ENCODE results near the gene TTC9B. TPM values are rescaled to one million over a fixed set of nuclear protein-coding genes. Genes with fewer than 3 reads are reported as not detected.
A peak's percentile ranks its signal among the peaks of the same experiment; 100 is the strongest.

TTC9B gene
- total and polyA plus RNA-seq, 2 of the 4 experiments (the other 2 are of a cell fraction), result not detected

DNA sequence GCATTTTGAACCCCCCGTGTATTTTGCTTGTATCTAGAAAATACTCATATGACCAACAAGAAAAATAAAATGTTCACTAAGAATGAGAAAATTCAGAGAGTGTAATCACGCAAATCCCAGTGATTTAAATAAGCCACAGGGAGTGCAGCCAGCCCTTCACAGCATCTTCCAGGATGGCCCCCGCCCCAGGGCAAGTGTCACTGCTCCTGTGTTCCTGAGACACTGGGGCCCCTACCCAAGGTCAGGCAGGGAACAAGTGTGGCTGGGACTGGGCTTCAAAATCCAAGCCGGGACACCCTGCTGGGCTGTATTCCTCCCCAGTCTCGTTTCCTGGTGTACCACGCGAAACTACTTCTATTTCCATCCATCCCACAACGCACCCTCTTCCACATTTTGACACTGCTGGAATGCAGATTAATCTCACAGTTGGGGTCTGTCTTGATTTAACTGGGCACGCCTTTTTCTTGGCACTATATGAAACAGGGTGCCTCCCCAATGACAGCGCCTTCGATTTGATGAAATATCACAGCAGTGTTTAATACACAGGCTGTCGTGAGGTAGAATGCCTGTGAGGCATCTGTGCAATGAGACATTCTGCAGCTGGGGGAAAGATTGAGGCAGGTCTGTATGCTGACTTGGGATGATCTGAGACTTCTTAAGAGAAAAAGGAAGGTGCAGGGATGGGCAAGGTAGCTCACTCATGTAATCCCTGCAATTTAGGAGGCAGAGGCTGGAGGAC, 26.6 kb upstream of the TTC9B start:
- DNase-seq (no peak), ATAC-seq (ENCODE audit: low read depth) (no peak; the same call in 1 of the 2 replicates)
- Histone ChIP-seq H3K4me2 (ENCODE audit: low read depth, low read length) (no peak overlapping the region), H3K9me1 (ENCODE audit: insufficient read depth, low read length) (peaks cover 16% of the 10 kb centered on the region), H4K20me1 (ENCODE audit: insufficient read depth, low read length) (peaks cover 12% of the 10 kb centered on the region), H3K36me3 (ENCODE audit: control insufficient read depth, insufficient read depth, low read length) (peaks cover 27% of the 10 kb centered on the region), H3K9ac (ENCODE audit: low read depth, low read length) (no peak overlapping the region), H2AFZ (replicated peaks; ENCODE audit: low read length, poor library complexity) (no peak overlapping the region), H3K27me3 (ENCODE audit: control insufficient read depth, insufficient read depth, low read length) (no peaks in the 10 kb centered on the region), H4K8ac (ENCODE audit: low read depth in 2 of 2, low read length in 2 of 2) (no peak overlapping the region), H4K91ac (ENCODE audit: insufficient read depth, low read depth, low read length) (no peak overlapping the region), H2BK15ac (ENCODE audit: low read depth, low read length) (no peak overlapping the region), H2AK5ac (ENCODE audit: low read depth, low read length) (no peak overlapping the region), H3K18ac (ENCODE audit: low read depth, low read length) (no peak overlapping the region), H4K5ac (ENCODE audit: low read depth, low read length) (no peak overlapping the region), H3K27ac (ENCODE audit: insufficient read depth, low read length) (no peak overlapping the region), H2AK9ac (replicated peaks; ENCODE audit: low read depth, low read length, poor library complexity) (peak overlapping the region; percentile 24), H3K23ac (ENCODE audit: low read depth, low read length) (no peak overlapping the region), H3K9me3 (ENCODE audit: control insufficient read depth, insufficient read depth, low read length) (no peaks in the 10 kb centered on the region), H3K4ac (ENCODE audit: low read depth, low read length) (no peak overlapping the region), H3K4me3 (ENCODE audit: insufficient read depth, low read depth, low read length) (no peak overlapping the region), H2BK5ac (ENCODE audit: low read depth, low read length, poor library complexity, severe bottlenecking) (no peak overlapping the region), H2BK120ac (ENCODE audit: low read depth, low read length) (no peak overlapping the region), H2BK20ac (ENCODE audit: low read depth, low read length) (no peak overlapping the region), H3K56ac (ENCODE audit: extremely low read depth, insufficient read depth, low read length) (no peak overlapping the region), H3K14ac (replicated peaks; ENCODE audit: low read depth, low read length) (no peak overlapping the region), H3K4me1 (ENCODE audit: control insufficient read depth, insufficient read depth, low read length) (no peaks in the 10 kb centered on the region), H3K79me1 (ENCODE audit: low read depth in 1 of 2, low read length in 2 of 2) (peaks cover 16 to 51% of the 10 kb centered on the region in 2 experiments)
- dilution Hi-C loops (cut with HindIII; ENCODE audit: low sequenced_read_pairs, unreplicated experiment), result no loop called here
- intact Hi-C loops (cut with micrococcal nuclease), result no loop called here
- WGBS, 2 experiments (ENCODE audit: extremely low coverage in 2 of 2, insufficient read length in 1 of 2), result 74% methylated on average over 5 of the region's 12 CpGs; no CpG with 5 or more reads in 1 of the 2 experiments
- ChIA-PET CTCF (interaction anchor here (0.6 kb wide), 1 partner anchor 106 kb away, joined by 3 read pairs; no protein-coding TSS in a partner anchor), POLR2A (ENCODE audit: unreplicated experiment) (no interaction called here)
- in situ Hi-C loops (cut with MboI; ENCODE audit: low sequenced_read_pairs), result no loop called here
- TF ChIP-seq RFX5 (IDR thresholded peaks at IDR 0.05; ENCODE audit: low read depth, low read length), result no peak
- no peak for TF ChIP-seq FOS (IDR thresholded peaks at IDR 0.05; ENCODE audit: low read depth, low read length)
- TF ChIP-seq RCOR1 (IDR thresholded peaks at IDR 0.05; ENCODE audit: insufficient replicate concordance, low read length), result no peak
- no peak for TF ChIP-seq MAFK (IDR thresholded peaks at IDR 0.05; ENCODE audit: low read depth, low read length)
- no peak for TF ChIP-seq NFE2L2 (IDR thresholded peaks at IDR 0.05; ENCODE audit: low read depth, low read length)
- TF ChIP-seq MAZ (IDR thresholded peaks at IDR 0.05; ENCODE audit: borderline replicate concordance, low read depth, low read length), result no peak
- no peak for TF ChIP-seq MXI1 (IDR thresholded peaks at IDR 0.05; ENCODE audit: borderline replicate concordance, low read depth, low read length)
- no peak for TF ChIP-seq BHLHE40 (IDR thresholded peaks at IDR 0.05; ENCODE audit: low read depth, low read length)
- no TSS peak for BruUV-seq (replicated peaks)
